G401.6 (cell line): Measurements from ENCODE around the gene TAF11.
"Not testable (repeated sequence)": the region's sequence is repeated elsewhere in the genome, so short reads cannot be mapped to it uniquely, and the experiment has no call there.

Experiments used
- FAIRE-seq: peaks from 2 replicates; lab custom pipeline; 2012; peaks lifted over from hg19 to GRCh38; lab: Jason Lieb, UNC

TAF11 gene

DNA sequence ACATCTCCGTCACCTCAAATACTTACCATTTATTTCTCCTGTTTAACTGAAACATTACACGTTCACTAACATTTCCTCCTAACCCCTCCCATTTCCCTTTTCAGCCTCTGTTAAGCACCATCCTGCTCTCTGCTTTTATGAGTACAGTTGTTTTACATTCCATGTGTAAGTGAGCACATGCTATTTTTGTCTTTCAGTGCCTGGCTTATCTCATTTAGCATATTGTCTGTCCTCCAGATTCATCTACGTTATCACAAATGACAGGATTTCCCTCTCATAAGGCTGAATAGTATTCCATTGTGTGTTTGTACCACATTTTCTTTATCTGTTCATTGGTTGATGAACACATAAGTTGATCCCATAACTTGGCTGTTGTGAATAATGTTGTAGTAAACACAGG lies 22.7 kb downstream of the TAF11 start:
- FAIRE-seq, result no peak

GRCh38 chr6:34864007-34864406 lies 23.8 kb downstream of the TAF11 start:
- no peak for FAIRE-seq

DNA sequence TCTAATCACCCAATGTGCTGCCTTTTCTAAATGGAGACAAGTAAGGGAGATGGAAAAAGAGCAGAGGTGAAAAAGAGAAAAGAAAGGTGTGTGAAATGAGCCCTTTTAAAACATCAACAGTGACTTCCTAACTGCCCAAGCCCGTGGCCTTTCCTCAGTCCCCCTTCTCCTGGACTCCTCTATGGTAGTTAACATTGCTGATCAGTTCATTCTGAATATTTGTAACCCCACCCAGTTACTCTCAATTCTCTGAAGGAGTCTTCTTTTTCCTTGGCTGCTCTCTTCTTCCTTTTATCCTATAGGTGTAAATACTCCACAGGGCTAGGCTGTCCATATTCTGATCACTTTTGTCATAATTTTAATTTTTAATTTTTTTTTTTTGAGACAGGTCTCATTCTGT lies 27.1 kb downstream of the TAF11 start:
- FAIRE-seq, result no peak

DNA sequence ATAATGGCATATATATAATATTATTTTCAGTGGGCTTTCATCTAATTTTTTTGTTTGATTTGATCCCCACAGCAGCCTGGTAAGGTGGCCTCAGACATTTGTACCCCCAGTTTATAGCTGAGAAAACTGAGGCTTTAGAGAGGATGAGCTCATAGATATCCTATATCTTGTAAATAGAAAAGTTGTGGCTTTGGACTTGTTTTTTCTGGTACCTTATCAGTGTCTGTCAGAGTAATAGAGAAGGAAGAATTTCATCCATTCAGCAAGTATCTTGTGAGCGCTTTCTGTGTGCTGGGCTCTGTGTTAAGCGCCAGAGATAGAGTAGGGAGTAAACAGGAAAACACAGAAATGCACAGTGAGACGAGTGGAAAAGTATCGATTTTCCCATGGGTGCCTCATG lies 27.9 kb downstream of the TAF11 start:
- FAIRE-seq, result no peak

DNA sequence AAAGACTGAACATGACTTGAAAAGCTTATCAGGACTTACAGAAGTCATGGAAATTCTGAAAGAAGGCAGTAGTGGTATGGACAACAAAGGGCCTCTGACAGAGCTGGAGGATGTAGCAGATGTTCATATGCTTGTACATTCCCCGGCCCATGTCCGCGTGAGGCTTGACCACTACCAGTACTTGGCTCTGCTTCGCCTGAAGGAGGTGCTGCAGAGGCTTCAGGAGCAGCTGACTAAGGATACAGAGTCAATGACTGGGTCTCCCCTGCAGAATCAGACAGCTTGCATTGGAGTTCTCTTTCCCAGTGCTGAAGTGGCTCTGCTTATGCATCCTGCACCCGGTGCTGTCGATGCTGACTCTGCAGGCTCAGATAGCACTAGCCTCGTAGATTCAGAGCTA lies 29.2 kb downstream of the TAF11 start:
- no peak for FAIRE-seq

GRCh38 chr6:34855463-34855862 lies 32.4 kb downstream of the TAF11 start:
- FAIRE-seq, result no peak

GRCh38 chr6:34852406-34853085 lies 35.3 kb downstream of the TAF11 start:
- no peak for FAIRE-seq

- no peak for FAIRE-seq
Observed at GRCh38 chr6:34851361-34851760, 36.5 kb downstream of the TAF11 start.

- not testable (repeated sequence) for FAIRE-seq
Observed at GRCh38 chr6:34849066-34849465, 38.8 kb downstream of the TAF11 start.

GRCh38 chr6:34839666-34840352 lies 48.0 kb downstream of the TAF11 start:
- FAIRE-seq, result no peak

GRCh38 chr6:34837528-34837927 lies 50.3 kb downstream of the TAF11 start:
- FAIRE-seq, result no peak

- no peak for FAIRE-seq
Observed at GRCh38 chr6:34836451-34836850, 51.4 kb downstream of the TAF11 start.

- no peak for FAIRE-seq
Observed at GRCh38 chr6:34836008-34836407, 51.8 kb downstream of the TAF11 start.

DNA sequence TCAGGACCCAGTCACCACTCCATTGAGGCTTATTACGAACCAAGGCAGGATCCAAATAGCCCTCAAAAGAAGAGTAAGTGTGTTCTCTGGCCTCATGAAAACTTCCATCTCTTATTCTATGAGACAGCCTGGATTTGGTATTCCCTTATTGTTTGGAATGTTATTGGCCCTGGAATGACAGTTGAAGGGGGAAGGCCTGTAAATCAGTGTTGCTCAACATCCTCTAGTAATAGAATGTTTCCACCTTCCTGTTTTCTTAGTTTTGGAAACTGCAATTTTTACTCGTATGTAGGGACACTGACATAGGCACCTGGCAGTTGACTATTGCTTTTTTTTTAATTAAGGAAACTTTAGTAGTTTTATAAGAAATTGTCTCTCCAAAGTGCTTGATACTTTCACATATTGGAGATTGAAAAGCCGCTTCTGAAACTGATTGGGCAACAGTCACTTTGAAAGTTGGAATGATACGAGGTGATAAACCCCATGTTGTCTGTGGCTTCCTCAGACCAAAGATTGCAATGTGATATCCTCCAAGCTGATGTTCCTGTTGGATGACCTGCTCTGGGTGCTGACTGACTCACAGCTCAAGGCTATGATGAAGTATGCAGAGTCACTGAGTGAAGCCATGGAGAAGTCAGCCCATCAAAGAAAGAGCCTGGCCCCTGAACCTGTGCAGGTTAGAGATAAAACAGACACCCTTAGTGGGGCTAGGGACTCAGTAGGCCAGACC lies 52.9 kb downstream of the TAF11 start:
- FAIRE-seq, result no peak

DNA sequence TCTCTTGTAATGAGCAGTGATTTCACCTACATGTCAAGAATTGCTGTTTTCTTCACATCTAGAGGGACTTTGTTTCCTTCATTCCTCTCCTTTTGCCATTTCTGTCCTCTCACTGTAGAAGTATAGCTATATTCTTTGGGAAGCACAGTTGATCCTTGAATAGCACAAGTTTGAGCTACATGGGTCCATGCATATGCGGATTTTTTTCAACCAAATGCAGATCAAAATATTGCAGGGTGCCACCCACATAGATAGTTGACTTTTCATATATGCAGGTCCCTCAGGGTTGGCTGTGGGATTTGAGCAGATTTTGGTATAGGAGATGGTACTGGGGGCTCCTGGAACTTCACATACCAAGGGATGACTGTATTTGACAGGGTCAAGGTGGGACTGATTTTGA lies 54.9 kb downstream of the TAF11 start:
- FAIRE-seq, result no peak

- no peak for FAIRE-seq
Observed at GRCh38 chr6:34829137-34829536, 58.7 kb downstream of the TAF11 start.
